ENCODE results near the gene STMP1.

DNA sequence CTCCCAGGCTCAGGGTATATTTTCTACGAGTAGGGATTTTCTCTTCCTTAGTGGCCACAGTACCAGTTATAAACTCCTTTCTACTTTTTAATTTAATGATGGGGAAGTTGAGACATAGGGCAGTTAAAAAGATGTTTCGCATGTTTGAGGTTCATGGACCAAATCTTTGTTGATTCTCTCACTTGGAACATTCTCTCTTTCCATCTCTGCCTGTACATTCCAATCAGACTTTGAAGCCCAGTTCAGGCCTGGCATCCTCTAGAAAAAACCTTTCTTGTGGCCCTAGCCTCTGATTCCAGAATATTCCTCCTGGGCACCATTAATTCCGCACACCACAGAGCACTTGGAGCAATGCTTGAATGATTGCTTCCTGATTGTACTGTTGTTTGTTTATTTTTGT is 47.2 kb downstream of the STMP1 start:
- TF ChIP-seq, protein P1, sequence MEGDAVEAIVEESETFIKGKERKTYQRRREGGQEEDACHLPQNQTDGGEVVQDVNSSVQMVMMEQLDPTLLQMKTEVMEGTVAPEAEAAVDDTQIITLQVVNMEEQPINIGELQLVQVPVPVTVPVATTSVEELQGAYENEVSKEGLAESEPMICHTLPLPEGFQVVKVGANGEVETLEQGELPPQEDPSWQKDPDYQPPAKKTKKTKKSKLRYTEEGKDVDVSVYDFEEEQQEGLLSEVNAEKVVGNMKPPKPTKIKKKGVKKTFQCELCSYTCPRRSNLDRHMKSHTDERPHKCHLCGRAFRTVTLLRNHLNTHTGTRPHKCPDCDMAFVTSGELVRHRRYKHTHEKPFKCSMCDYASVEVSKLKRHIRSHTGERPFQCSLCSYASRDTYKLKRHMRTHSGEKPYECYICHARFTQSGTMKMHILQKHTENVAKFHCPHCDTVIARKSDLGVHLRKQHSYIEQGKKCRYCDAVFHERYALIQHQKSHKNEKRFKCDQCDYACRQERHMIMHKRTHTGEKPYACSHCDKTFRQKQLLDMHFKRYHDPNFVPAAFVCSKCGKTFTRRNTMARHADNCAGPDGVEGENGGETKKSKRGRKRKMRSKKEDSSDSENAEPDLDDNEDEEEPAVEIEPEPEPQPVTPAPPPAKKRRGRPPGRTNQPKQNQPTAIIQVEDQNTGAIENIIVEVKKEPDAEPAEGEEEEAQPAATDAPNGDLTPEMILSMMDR (IDR thresholded peaks at IDR 0.05), result no peak
- no peak for TF ChIP-seq POLR2A (IDR thresholded peaks at IDR 0.05)

All from vagina (tissue), 2 donors.